Cortex of kidney (tissue), 1 donor: ENCODE results near the gene FARS2.

ENCODE experiments used
- DNase-seq: peaks from one replicate; lab custom pipeline; 2025; lab: John Stamatoyannopoulos, UW

The FARS2 gene

DNA sequence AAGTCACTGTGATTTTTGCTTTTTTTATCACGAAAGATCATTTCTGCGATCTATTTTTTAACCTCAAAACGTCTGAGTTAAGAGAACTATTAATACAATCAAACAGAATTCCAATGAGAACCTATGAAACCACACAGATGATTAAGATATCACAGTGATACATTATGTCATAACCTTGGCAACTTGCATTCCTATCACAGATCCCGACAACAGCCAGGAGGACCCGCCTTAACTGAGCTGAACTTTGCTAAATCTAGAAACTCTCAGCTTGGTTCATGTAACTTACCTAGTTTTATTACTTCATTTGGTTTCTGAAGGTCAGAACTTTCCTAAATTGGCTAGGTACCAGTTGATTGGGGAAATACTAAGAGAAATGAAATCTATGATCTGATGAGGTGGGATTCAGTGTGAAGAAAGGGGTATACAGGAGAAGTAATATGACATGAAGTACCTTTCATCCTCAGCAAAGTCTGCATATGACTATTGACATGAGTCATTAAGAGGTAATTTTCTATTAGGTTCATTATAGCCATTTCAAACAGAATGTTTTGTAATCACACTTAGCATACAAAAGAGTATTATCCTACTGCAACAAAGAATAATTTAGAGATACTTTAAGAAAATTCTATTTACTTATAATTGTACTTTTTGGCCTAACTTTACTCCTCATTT, 11.7 kb upstream of the FARS2 start:
- DNase-seq = no peak

GRCh38 chr6:5250451-5250850, 10.9 kb upstream of the FARS2 start:
- no peak for DNase-seq

- no peak for DNase-seq
These were observed 10.4 kb upstream of the FARS2 start for GRCh38 chr6:5250911-5251310.

DNA sequence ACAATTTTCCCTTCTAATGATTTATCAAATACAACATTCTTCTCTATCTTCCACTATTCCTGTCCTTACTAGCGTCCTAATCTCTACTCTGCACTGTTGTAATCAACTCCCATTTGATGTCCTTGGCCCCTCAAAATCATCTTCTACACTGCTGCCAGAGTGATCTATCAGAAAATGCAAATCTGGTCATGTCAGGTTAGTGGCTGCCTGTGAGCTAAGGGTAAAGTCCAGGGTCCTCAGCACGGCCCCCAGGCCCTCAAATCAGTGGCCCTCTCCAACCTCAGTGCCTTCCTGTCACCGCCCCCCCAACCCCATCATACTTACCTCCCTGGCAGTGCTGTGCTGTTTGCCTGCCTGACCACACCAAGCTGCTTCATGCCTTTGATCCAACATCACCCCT, 4.4 kb upstream of the FARS2 start:
- DNase-seq = no peak

DNA sequence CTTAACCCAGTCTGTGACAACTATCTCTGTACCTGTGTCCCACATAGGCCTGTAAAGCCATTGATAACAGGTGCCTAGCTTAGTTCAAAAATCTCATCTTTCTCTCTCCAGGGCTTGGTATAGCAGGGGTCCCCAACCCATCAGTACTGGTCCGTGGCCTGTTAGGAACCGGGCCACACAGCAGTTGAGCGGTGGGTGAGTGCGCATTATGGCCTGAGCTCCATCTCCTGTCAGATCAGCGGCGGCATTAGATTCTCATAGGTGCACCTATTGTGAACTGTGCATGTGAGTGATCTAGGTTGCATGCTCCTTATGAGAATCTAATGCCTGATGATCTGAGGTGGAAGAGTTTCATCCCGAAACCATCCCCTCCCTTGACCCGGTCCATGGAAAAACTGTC, 3.9 kb upstream of the FARS2 start:
- DNase-seq = no peak

DNA sequence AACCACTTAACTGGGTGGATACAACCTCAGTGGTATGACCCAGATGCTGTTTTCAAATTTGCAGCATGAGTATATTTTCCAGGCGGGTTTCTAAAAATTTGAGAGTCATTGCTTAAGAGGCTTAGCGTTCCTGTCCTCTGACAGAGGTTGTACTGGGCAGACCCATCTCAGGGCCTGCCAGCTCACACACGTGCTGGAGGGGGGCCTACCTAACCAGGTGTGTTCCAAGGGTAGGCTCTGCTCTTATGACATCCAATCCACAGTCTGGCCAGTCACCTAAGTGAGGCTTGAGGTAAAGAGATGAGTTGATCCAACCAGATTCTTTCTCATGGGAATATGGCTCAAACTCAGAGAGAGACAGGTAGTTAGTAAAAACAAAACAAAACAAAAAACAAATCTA, 1.9 kb upstream of the FARS2 start:
- DNase-seq = no peak

- no peak for DNase-seq
These were observed 1.1 kb upstream of the FARS2 start for GRCh38 chr6:5260111-5260620.

DNA sequence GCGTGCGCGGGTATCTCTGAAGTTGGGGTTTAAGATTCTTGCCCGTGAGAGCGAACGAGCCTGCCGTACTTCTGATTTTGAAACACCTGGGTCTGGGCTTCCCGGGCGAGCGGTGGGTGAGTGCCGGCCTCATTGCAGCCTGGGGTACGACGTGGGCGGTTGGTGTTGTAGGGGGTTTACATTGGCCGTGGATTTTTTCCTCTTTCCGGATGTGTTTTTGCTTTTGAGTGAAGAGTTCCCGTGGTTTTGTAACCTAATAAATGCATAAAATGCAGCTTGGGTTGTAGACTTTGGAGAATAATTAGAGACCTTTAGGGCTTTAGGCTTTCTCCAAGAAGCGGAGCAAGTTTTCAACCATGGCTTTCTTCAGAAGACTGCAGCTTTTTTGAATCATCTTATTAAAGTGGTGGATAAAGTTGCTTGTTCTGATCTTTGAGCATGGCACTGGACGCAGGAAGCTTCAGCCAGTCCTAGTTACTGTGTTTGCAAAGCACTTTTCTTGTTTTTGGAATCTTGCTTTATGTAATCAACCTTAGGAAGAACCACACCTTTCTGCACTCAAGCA, 314 bp downstream of the FARS2 start:
- DNase-seq = no peak

DNA sequence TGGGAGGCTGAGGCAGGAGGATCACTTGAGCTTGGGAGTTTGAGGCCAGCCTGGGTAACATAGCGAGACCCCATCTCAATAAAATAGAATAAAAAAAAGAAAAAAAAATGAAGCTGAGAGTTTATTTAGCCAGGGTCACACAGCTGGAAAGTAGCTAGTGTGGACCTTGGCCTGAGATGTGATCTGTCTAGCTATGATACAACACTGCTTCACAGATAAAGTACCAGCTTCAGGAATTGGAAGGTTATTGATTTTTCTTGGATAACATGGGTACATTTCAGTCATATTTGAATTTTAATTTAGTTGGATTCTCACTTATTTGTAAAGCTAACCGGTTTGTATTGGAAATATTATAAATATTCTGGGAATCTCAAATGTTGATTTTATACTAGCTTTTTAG, 5.1 kb downstream of the FARS2 start:
- no peak for DNase-seq

GRCh38 chr6:5270093-5270680, 8.9 kb downstream of the FARS2 start:
- no peak for DNase-seq

DNA sequence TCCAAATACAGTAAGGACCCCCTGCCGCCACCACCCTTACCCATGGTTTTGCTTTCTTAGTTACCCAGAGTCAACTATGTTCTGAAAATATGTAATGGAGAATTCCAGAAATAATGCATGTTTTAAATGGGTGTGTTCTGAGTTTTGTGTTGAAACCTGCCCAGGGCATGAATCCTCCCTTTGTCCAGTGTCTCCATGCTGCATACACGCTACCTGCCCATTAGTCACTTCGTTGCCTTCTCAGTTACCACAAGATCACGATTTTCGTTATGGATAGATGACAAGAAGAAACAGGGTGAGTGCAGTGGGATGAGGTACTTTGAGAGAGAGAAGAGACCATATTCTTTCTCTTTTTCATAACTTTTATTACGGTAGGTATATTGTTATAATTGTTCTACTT, 10.6 kb downstream of the FARS2 start:
- DNase-seq = no peak

- DNase-seq = no peak
These were observed 12.9 kb downstream of the FARS2 start for GRCh38 chr6:5274231-5274630.

- no peak for DNase-seq
These were observed 14.2 kb downstream of the FARS2 start for GRCh38 chr6:5275497-5275896.

DNA sequence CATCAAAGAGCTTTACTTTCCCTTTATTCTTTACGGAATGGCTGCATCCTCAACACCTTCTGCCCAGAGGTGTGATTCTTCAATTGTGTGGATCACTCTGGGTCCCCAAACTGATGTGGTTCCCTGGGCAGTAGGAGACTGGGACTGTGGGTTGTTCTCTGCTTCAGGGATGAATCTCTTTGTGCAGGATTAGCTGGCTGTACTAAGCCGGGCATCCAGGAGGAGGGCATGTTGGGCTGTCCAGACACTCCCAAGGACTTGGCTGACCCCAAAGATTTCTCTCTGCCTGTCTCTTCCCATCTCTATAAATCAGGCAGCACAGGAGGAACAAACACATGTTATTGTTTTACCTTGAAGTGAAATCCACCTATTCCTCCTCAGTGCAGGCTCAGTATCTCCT, 15.3 kb downstream of the FARS2 start:
- no peak for DNase-seq

- no peak for DNase-seq
These were observed 16.3 kb downstream of the FARS2 start for GRCh38 chr6:5277589-5277988.

GRCh38 chr6:5278047-5278446, 16.7 kb downstream of the FARS2 start:
- no peak for DNase-seq

DNA sequence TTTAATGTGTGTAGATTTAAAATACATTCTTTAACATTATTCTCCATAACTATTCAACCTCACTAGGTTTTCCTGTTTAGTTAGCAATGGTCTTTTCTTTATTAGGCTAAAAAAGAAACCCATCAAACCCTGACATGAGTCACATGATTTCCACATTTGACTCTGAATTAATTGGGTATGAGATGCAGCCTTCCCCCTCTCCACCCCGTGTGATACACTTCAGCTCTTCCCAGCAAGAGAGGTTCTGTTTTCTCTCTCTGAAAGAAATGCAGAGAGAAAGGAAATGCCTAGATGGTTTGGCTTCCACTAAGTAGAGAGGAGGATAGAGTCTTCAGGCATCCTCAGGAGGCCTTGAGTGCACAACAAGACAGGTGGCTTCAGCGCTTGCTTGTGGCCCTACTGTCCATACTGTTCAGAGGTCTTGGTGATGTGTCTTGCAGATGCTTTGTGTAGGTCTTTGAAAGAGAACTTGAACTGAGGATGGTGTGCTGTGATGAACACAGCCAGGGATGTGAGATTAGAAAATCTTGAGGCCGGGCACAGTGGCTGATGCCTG, 17.3 kb downstream of the FARS2 start:
- no peak for DNase-seq

GRCh38 chr6:5279891-5280338, 18.6 kb downstream of the FARS2 start:
- no peak for DNase-seq

GRCh38 chr6:5280920-5281319, 19.6 kb downstream of the FARS2 start:
- DNase-seq = no peak

GRCh38 chr6:5282191-5282623, 20.9 kb downstream of the FARS2 start:
- no peak for DNase-seq

GRCh38 chr6:5285081-5285480, 23.8 kb downstream of the FARS2 start:
- DNase-seq = no peak

- no peak for DNase-seq
These were observed 24.2 kb downstream of the FARS2 start for GRCh38 chr6:5285526-5285925.

DNA sequence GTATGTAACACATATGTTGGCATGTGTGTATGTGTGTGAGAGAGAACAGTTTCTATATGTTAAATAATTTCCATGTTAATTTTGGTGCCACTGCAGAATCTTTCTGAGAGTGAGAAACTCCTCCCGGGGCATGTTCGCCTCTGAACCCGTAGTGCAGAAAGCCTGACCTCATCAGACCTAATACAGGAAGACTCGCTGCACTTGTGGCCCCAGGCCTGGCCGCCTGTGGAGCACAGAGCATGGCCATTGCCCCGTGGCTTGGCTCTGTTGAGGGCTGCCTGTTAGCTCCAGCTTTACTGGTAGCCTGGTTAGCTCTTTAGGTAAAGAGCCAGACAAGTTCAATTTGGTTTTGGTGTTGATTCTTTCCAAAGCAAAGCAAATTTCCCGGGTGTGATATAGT, 25.5 kb downstream of the FARS2 start:
- DNase-seq = no peak
